C4-2B (cell line): ENCODE results near the gene PLA2G4E.

ENCODE experiments used
- CTCF ChIP-seq: fragments of 450-650 bp; conservative IDR thresholded peaks from 2 replicates; pipeline ENCODE4 v1.5.1; 2017; ENCODE audit warnings: mild to moderate bottlenecking
- ZFX ChIP-seq: fragments of 450-650 bp; IDR thresholded peaks from 2 replicates; pipeline ENCODE4 v1.6.1; 2017

GRCh38 chr15:42016971-42017370 is 3.9 kb downstream of the PLA2G4E start:
- TF ChIP-seq CTCF (no peak), ZFX (no peak)
